ENCODE data around the gene TARS1.

Gene TARS1

GRCh38 chr5:33457817-33458216 is 17.1 kb downstream of the TARS1 start:
- H3K36me3 ChIP-seq (ENCODE audit: insufficient read depth, low read length), result peaks cover 81% of the 10 kb centered on the region
- no peaks in the 10 kb centered on the region for H3K4me1 ChIP-seq (ENCODE audit: insufficient read depth, low read length)
- H3K9me3 ChIP-seq (ENCODE audit: control insufficient read depth, insufficient read depth, low read length), result no peaks in the 10 kb centered on the region
- no peak overlapping the region for H3K9ac ChIP-seq (ENCODE audit: low read depth, low read length)

- H3K9ac ChIP-seq (ENCODE audit: low read depth, low read length), result no peak overlapping the region
- no peaks in the 10 kb centered on the region for H3K9me3 ChIP-seq (ENCODE audit: control insufficient read depth, insufficient read depth, low read length)
- no peaks in the 10 kb centered on the region for H3K4me1 ChIP-seq (ENCODE audit: insufficient read depth, low read length)
- H3K36me3 ChIP-seq (ENCODE audit: insufficient read depth, low read length), result peaks cover 83% of the 10 kb centered on the region
Measured at GRCh38 chr5:33460210-33460609, 19.4 kb downstream of the TARS1 start.

DNA sequence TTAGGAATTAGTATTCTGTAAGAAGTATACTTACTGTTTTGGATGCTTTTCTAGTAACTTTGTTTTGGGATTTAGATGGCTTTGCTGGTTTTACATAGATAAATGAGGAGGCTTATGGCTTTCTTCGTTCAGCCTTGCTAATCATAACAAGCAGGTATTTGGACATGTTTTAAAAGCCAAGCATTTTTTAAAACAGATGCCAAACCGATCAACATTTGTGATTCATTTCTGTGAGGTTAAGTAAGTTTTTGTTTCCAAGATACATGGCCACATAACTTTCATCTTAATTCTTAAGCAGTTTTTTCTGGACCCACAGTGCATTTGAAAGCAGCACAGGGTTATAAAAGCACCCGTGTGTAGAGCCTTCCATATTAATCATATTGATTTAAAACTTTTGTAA is 21.7 kb downstream of the TARS1 start:
- H3K4me1 ChIP-seq (ENCODE audit: insufficient read depth, low read length), result no peaks in the 10 kb centered on the region
- no peaks in the 10 kb centered on the region for H3K9me3 ChIP-seq (ENCODE audit: control insufficient read depth, insufficient read depth, low read length)
- no peak overlapping the region for H3K9ac ChIP-seq (ENCODE audit: low read depth, low read length)
- H3K36me3 ChIP-seq (ENCODE audit: insufficient read depth, low read length), result peaks cover 81% of the 10 kb centered on the region

- H3K36me3 ChIP-seq (ENCODE audit: insufficient read depth, low read length), result peaks cover 86% of the 10 kb centered on the region
- H3K9ac ChIP-seq (ENCODE audit: low read depth, low read length), result no peak overlapping the region
- H3K4me1 ChIP-seq (ENCODE audit: insufficient read depth, low read length), result no peaks in the 10 kb centered on the region
Measured at GRCh38 chr5:33465120-33465519, 24.4 kb downstream of the TARS1 start.

DNA sequence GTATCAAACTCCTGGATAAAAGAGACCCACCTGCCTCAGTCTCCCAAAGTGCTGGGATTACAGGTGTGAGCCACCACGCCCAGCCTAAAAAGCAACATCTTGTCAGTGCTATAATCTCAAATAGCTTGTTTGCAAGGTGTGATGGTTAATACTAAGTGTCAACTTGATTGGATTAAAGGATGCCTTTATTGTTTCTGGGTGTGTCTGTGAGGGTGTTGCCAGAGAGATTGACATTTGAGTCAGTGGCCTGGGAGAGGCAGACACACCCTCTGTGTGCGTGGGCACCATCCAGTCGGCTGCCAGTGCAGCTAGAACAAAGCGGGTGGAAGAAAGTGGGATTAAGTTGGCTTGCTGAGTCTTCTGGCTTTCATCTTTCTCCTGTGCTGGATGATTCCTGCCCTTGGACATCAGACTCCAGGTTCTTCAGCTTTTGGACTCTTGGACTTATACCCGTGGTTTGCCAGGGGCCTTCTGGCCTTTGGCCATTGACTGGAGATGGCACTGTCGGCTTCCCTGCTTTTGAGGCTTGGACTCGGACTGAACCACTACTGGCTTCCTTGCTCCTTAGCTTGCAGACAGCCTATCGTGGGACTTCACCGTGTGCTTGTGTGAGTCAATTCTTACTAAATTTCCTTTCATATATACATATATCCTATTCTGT is 28.1 kb downstream of the TARS1 start:
- peaks cover 61% of the 10 kb centered on the region for H3K36me3 ChIP-seq (ENCODE audit: insufficient read depth, low read length)
- H3K9me3 ChIP-seq (ENCODE audit: control insufficient read depth, insufficient read depth, low read length), result 0 out of 2 replicates have a peak, but pooled peaks cover 8% of the 10 kb centered on the region
- no peak overlapping the region for H3K9ac ChIP-seq (ENCODE audit: low read depth, low read length)
- no peaks in the 10 kb centered on the region for H3K4me1 ChIP-seq (ENCODE audit: insufficient read depth, low read length)

More at GRCh38 chr5:33465120-33465519, 24.4 kb downstream of the TARS1 start:
- no peaks in the 10 kb centered on the region for H3K9me3 ChIP-seq (ENCODE audit: control insufficient read depth, insufficient read depth, low read length)

DNA sequence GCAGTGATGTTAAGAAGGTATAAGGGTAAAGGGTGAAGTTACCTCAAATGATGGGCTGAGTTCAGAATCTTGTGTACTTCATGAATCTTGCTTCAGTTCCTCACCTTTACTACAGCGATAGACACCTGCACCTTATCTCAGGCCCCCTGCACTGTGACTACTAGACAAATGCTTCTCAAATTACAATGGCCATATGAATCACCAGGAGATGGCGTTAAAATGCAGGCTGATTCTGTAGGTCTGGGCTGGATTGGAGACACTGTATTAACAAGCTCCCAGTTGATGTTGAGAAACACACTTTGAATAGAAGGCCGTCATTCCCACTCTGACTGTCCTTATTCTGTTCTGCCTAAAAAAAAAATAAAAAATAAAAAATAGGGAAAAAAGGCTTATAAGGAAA is 29.8 kb downstream of the TARS1 start:
- no peak overlapping the region for H3K9ac ChIP-seq (ENCODE audit: low read depth, low read length)
- no peaks in the 10 kb centered on the region for H3K4me1 ChIP-seq (ENCODE audit: insufficient read depth, low read length)
- H3K36me3 ChIP-seq (ENCODE audit: insufficient read depth, low read length), result peaks cover 63% of the 10 kb centered on the region
- H3K9me3 ChIP-seq (ENCODE audit: control insufficient read depth, insufficient read depth, low read length), result peaks cover 19% of the 10 kb centered on the region; the same call in 1 of the 2 replicates

GRCh38 chr5:33472805-33473409 is 32.1 kb downstream of the TARS1 start:
- no peaks in the 10 kb centered on the region for H3K4me1 ChIP-seq (ENCODE audit: insufficient read depth, low read length)
- no peak overlapping the region for H3K9ac ChIP-seq (ENCODE audit: low read depth, low read length)
- H3K36me3 ChIP-seq (ENCODE audit: insufficient read depth, low read length), result peaks cover 60% of the 10 kb centered on the region
- peaks cover 19% of the 10 kb centered on the region; the same call in 1 of the 2 replicates for H3K9me3 ChIP-seq (ENCODE audit: control insufficient read depth, insufficient read depth, low read length)

DNA sequence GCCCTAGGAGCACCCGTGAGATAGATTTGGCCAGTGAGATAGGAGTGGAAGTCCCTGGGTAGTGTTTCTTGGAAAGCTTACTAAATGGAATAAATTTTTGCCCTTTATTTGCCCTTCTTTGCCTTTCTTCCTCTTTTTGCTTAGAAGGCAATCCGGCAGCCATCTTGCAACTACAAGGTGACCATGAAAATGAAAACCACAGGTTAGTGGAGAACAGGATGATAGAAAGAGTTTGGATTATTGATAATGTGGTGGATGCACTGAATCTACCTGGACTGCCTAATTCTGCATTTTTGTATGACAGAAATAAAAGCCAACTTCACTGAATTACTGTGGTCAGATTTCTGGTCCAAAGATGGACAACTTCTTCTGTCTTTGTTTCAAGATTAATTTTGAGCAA is 33.2 kb downstream of the TARS1 start:
- H3K4me1 ChIP-seq (ENCODE audit: insufficient read depth, low read length), result no peaks in the 10 kb centered on the region
- H3K9ac ChIP-seq (ENCODE audit: low read depth, low read length), result no peak overlapping the region
- peaks cover 50% of the 10 kb centered on the region for H3K36me3 ChIP-seq (ENCODE audit: insufficient read depth, low read length)
- H3K9me3 ChIP-seq (ENCODE audit: control insufficient read depth, insufficient read depth, low read length), result peaks cover 19% of the 10 kb centered on the region; the same call in 1 of the 2 replicates

DNA sequence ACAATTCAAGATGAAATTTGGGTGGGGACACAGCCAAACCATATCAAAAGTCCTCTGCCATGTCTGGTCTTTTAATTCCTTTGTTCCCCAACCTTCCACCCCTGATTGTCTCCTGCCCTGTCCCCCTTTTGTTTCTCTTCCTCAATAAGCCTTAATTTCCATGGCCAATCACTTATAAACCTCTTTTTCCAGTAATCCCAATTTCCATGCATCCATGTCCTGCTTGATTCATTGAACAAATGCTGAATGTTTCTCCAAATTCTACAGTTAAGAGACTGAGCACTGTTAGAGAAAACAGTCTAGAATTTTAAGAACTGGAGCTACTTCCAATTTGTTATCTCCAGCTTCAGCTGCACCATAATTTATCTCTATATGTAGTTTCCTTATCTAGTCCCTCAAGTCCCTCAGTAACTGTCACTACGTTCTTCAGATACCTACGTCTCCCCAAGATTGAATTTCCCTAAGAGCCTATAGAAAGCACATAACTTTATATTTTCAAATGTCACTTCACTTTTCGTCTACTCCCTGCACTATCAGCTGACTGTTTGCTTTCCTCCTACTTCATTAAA is 34.2 kb downstream of the TARS1 start:
- Histone ChIP-seq H3K4me1 (ENCODE audit: insufficient read depth, low read length) (no peaks in the 10 kb centered on the region), H3K36me3 (ENCODE audit: insufficient read depth, low read length) (peaks cover 40% of the 10 kb centered on the region; the same call in 1 of the 2 replicates), H3K9me3 (ENCODE audit: control insufficient read depth, insufficient read depth, low read length) (peaks cover 19% of the 10 kb centered on the region; the same call in 1 of the 2 replicates), H3K9ac (ENCODE audit: low read depth, low read length) (no peak overlapping the region)

DNA sequence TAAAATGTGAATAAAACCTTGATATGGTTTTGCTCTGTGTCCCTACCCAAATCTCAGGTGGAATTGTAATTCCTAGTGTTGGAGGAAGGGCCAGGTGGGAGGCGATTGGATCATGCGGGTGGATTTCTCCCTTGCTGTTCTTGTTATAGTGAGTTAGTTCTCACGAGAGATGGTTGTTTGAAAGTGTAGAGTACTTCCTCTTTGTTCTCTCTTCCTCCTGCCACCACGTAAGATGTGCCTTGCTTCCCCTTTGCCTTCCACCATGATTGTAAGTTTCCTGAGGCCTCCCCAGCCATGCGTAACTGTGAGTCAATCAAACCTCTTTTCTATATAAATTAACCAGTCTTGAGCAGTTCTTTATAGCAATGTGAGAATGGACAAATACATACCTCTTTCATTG is 34.9 kb downstream of the TARS1 start:
- Histone ChIP-seq H3K4me1 (ENCODE audit: insufficient read depth, low read length) (no peaks in the 10 kb centered on the region), H3K36me3 (ENCODE audit: insufficient read depth, low read length) (peaks cover 35% of the 10 kb centered on the region; the same call in 1 of the 2 replicates), H3K9ac (ENCODE audit: low read depth, low read length) (no peak overlapping the region), H3K9me3 (ENCODE audit: control insufficient read depth, insufficient read depth, low read length) (peaks cover 19% of the 10 kb centered on the region; the same call in 1 of the 2 replicates)

DNA sequence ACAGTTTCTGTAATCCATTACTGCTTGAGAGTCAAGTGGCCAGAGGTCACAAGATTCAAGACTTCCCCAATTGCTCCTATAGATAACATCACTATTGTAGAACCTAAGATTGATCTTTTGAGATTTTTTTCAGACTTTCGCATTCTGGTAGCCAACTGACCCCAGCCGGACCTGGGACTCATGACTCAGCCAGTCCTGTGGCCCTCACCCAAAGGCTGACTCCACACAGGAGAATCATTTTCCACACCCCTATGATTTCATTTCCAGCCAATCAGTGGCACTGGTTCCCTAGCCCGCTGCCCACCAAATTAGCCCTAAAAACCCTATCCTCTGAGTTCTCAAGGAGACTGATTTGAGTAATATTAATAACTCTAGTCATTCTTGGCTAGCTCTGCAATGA is 36.2 kb downstream of the TARS1 start:
- Histone ChIP-seq H3K9me3 (ENCODE audit: control insufficient read depth, insufficient read depth, low read length) (peaks cover 19% of the 10 kb centered on the region; the same call in 1 of the 2 replicates), H3K4me1 (ENCODE audit: insufficient read depth, low read length) (no peaks in the 10 kb centered on the region), H3K9ac (ENCODE audit: low read depth, low read length) (no peak overlapping the region), H3K36me3 (ENCODE audit: insufficient read depth, low read length) (peaks cover 31% of the 10 kb centered on the region; the same call in 1 of the 2 replicates)

DNA sequence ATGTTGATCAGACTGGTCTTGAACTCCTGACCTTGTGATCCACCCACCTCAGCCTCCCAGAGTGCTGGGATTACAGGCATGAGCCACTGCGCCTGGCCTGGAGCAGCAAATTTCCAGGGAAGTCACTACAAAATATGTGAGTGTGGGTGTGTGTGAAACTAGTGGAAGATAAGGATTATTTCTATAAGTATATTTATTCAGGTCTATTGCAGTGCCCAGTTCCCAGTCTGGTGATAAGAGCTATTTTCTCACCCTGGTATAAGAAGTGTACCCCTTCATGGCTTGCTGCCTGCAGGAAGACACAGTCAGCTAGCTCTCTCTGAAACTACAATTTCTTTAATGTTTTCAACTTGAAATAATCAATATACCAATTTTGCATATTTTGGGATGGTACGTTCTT is 37.1 kb downstream of the TARS1 start:
- H3K9me3 ChIP-seq (ENCODE audit: control insufficient read depth, insufficient read depth, low read length), result peaks cover 16% of the 10 kb centered on the region; the same call in 1 of the 2 replicates
- peaks cover 7% of the 10 kb centered on the region; the same call in 1 of the 2 replicates for H3K4me1 ChIP-seq (ENCODE audit: insufficient read depth, low read length)
- no peak overlapping the region for H3K9ac ChIP-seq (ENCODE audit: low read depth, low read length)
- H3K36me3 ChIP-seq (ENCODE audit: insufficient read depth, low read length), result peaks cover 31% of the 10 kb centered on the region; the same call in 1 of the 2 replicates

DNA sequence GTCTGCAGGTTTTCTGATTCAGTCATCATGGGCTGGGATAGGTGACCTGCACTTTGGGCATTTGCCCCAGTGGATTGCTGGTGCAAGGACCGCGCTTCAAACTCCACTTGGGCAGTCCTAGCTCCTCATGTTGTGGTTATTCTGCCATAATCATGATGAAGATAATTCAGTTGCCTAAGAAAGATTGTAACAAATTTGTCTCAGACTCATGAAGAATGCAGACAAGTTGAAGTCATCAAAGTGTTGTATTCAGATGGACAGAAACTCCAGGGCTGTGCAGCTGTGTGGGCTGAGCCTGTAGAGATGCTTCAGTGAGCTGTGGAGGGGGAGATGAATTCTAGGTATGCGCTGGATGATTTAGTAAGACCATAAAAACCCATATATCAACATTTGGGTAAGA is 38.5 kb downstream of the TARS1 start:
- Histone ChIP-seq H3K9ac (ENCODE audit: low read depth, low read length) (no peak overlapping the region), H3K36me3 (ENCODE audit: insufficient read depth, low read length) (peaks cover 23% of the 10 kb centered on the region; the same call in 1 of the 2 replicates), H3K4me1 (ENCODE audit: insufficient read depth, low read length) (peaks cover 10% of the 10 kb centered on the region; the same call in 1 of the 2 replicates), H3K9me3 (ENCODE audit: control insufficient read depth, insufficient read depth, low read length) (peaks cover 9% of the 10 kb centered on the region; the same call in 1 of the 2 replicates)

DNA sequence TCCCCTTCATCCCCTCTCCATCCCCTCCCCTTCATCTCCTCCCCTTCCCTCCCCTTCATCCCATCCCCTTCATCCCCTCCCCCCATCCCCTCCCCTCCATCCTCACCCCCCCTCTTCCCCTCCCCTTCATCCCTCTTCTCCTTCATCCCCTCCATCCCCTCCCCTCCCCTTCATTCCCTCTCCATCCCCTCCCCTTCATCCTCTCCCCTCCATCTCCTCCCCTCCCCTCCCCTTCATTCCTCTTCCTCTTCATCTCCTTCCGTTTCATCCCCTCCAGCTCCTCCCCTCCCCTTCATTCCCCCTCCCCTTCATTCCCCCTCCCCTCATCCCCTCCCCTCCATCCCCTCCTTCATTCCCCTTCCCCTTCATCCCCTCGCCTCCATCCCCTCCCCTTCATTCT is 40.1 kb downstream of the TARS1 start:
- H3K9me3 ChIP-seq (ENCODE audit: control insufficient read depth, insufficient read depth, low read length), result no peaks in the 10 kb centered on the region
- peaks cover 10% of the 10 kb centered on the region; the same call in 1 of the 2 replicates for H3K4me1 ChIP-seq (ENCODE audit: insufficient read depth, low read length)
- peaks cover 11% of the 10 kb centered on the region; the same call in 1 of the 2 replicates for H3K36me3 ChIP-seq (ENCODE audit: insufficient read depth, low read length)
- no peak overlapping the region for H3K9ac ChIP-seq (ENCODE audit: low read depth, low read length)
